ENCODE results near the gene TEX53.

The TEX53 gene

DNA sequence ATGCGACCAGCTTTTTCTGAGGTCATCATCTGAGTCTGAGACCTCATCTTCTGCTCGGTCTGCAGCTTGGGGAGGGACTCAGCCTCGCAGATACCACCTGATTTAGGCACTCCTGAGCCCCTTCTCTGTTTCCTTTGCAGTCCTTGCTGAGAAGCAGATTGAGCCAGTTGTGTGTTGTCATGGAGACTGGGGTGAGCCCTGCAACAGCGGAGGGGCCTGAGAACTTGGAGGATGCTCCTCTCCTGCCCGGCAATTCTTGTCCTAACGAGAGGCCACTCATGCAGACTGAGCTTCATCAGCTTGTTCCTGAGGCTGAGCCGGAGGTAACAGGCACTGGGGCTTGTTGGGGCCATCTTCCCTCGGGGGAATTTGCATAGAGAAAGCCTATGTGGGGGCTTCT lies 19.2 kb downstream of the TEX53 start:
- DNase-seq: no peak

DNA sequence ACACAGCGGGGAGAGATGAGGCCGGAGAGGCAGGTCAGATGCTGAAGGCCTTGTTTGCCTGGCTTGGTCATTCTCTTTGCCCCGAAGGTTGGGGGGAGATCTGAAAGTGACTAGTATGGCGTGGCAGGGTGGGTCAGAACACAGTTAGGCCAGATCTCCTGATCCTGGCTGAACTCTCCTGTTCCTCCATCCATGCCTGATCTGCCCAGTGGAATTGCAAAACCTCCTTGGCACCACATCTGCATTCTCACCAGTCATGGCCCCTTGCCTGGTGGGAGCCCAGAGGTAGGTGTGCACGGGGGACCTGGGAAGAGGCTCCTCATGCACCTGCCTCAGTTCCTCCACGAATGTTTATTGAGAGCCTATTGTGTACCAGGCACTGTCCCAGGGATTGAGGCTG lies 23.2 kb downstream of the TEX53 start:
- DNase-seq: no peak

DNA sequence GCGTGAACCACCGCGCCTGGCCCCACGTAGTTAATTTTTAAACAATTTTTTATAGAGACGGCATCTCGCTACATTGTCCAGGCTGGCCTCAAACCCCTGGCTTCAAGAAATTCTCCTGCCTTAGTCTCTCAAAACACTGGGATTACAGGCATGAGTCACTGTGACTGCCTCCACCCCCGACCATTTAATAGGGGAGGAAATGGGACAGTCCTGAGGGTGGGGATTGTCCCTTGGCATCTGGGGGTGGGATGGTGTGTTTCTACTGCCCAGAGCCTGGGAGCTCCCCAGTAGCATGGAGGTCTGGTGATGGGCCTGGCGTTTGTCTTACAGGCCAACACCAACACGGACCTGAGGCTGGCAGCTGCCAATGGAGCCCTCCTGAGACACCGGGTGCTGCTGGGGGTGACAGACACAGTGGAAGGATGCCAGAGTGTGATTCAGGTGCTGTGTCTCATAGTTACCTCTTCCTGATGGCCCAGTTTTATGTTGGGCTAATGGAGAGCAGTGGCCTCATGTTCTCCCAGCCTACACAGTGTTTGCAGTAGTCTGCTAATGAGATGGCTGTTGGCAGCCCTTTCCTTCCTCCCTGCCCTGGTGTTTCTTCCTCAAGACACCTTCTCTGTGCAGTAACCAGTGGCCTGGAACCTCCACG lies 24.0 kb downstream of the TEX53 start:
- DNase-seq: no peak

DNA sequence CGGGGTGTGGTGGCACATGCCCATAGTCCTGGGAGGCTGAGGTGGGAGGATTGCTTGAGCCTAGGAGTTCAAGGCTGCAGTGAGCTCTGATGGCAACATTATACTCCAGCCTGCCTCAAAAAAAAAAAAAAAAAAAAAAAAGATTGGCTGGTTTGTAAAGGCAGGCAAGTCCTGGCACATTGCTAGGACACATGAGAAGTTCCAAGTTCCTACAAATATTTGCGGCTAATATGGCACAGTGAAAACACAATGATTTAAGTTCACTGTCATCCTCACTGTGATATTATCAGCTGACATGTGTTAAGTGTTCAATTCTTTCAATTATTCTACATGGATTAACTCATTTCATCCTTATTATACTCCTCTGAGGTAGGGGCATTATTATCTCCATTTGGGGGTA lies 26.4 kb downstream of the TEX53 start:
- DNase-seq: no peak

DNA sequence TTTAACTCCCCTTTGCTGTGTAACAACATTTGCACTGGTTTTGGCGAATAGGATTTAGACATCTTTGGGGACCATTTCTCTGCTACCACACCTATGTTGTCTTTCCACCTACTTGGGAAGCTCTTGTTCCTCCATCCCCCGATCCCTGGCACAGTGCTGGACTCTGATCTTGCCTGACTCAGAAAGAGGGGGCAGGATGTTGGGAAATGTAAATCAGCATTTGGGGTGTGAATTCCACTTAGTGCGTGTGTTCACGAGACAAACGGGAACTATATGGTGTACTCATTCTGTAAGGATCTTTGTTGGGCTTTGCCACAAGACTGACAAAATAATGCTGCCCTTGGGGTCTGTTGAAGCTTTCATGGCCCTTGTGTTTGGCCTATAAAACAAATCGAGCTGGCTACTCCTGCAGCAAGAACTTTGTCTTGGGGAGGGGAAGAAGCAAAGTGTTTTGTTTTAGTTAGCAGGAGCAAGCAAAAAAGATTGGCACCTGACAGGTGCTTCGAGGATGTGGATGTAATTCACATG lies 28.0 kb downstream of the TEX53 start:
- no peak for DNase-seq

DNA sequence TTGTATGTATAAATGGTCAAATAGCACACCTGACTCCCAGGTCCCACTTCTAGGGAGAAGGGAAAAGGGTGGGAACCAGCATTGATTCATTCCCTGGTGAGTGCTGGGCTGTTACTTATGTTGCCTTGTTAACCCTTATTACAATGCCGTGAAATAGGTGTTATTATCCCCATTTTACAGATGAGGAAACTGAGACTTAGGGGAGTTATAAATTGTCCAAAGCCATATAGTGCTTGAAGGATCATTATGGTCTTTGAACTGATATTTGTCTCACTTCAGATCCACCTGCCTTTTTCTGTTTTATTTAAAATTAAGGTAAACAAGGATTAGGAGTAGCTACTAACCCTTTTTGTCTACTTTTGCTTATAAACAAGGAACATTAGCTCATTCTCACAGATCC lies 30.1 kb downstream of the TEX53 start:
- DNase-seq: no peak

DNA sequence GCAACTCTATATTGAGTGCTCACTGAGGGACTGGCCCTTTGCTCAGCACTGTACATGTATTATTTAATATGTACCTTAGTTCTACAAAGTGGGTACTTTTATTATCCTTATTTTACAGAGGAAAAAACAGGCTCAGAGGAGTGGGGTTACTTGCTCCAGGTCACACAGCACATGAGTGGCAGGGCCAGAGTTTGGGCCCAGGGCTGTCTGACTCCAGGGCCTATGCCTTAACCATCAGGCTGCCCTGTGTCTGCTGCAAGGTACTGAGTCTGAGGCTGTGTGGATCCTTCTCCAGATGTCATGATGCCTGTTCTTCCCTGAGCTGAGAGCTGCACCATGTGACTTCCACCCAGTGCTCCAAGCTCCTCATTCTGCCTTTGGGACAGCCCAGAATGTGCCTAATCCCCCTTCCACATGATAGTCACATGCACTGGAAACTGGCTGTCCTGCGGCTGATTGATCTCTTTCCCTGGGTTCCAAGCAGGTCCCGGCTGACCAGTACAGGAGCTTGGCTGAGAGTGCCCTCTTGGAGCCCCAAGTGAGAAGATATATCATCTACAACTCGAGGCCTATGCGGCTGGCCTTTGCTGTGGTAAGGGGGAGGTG lies 31.1 kb downstream of the TEX53 start:
- DNase-seq: no peak

DNA sequence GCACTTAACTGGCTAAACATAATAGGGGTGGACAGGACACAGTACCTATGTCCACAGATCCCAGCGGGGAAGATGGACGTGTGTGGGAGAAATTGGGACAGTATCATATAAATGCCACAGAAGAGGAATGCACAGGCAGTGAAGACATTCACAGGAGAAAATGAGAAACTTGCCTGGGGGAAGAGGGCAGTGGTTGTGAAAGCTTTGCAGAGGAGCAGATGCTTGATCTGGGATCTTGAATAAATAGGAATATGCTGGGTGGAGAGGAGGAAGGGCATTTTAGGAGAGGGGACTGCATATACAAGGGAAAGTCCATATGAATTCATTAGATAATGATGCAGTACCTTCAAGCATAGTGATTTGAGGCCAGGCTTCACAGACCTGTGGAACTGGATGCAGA lies 32.9 kb downstream of the TEX53 start:
- no peak for DNase-seq

DNA sequence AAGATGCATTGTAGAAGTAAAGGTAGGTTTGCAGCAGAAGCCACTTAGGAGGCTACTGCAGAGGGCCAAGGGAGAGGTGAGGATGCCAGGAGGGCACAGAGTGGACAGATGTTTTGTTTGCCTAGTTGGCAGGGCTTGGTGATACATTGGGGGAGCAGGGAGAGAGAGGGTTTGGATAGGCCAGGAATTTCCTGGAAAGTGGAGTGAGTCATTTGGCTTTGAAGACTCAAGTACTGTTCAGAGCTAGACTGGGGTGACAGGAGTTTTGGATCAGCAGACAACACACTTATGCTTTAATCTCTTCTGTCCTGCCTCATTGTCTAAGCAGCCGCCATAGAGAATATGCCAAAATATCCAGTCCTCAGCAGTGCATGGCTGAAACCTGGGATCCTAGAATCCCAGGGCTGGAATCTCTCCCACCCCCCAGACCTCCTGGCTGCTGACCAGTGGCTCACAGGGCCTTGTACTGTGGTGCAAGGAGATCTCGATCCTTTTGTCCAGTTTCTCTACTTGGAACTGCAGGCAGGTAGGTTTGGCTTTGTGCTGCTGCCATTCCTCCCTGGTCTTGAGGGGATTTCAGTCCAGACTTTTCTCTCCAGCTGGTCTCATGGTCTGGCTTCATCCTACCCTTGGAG lies 35.5 kb downstream of the TEX53 start:
- DNase-seq: peak; percentile 83

DNA sequence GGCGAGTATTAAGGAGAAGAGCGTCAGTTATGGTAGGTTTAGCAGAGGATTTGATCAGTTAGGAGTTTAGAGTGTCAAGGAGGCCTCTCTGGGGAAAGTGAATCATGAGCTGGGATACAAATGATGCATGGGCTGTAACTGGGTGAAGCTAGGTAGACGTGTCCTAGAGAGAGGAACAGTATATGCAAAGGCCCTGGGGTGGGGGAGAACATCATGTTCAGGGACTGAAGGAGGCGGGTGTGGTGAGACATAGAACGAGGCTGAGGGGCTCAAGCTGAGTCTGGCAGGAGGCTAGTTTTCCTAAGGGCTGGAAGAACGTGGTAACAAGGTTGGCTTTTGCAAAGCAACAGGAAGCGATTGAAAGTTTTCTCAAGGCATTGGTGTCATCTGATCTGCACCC lies 36.0 kb downstream of the TEX53 start:
- no peak for DNase-seq

DNA sequence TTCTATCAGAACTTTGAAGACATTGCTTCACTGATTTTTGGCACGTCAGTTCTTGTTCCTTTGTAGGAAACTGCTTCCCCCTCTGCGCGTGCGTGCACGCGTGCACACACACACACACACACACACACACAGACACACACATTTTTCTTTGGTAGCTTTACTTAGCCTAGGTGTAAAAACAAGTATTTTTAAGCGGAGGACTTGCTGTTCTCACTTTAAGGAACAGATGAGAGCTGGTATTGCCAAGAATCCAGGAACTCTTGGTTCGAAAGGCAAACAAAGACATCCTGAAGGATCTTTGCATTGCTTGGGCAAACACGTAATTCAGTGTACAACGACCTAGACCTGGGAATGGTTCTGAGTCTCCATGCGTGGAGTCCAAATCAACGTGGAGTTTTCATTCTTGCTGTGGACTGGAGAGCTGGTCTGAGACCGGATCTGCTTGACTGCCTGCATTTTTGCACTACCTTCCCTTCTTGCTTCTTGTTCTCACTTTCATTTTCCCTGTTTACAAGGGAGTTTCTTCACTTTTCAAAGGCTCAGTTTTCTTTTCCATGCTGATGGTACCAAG lies 38.3 kb downstream of the TEX53 start:
- DNase-seq: no peak

DNA sequence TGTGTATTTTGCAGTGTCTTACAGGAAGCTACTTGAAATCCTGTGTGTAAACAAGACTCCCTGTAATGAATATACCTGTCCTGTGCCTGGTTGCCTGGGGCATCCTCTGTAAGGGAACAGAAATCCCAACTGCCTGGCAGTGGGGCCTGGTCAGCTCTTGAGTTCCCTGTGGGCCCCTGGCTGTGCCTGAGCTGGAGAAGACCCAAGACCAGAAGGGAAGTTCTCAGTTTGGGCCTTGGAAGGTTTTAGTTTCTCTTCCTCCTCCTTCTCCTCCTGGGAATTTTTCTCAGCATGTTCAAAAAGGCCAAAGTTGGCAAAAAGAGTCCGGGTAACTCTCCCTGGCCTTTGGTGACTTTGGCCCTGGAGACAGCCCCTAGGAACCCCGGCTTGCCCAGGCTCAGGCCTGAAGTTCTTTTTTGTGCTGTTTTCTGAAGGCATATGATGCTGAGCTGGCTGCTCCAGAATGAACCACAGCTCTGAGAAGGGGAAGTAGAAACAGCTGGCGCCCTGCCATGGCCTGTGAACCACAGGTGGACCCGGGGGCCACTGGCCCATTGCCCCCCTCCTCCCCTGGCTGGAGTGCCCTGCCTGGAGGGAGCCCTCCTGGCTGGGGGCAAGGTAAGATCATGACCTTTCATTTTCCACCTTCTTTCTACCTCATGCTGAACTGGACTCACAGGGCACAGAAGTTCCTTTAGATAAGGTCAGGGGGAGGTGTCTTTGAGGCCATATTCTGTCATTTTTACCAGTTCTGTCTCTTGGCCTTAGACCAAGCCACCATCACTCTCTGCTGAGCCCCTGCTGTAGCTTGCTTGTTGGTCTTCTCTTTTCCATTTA lies 40.7 kb downstream of the TEX53 start:
- DNase-seq: no peak

DNA sequence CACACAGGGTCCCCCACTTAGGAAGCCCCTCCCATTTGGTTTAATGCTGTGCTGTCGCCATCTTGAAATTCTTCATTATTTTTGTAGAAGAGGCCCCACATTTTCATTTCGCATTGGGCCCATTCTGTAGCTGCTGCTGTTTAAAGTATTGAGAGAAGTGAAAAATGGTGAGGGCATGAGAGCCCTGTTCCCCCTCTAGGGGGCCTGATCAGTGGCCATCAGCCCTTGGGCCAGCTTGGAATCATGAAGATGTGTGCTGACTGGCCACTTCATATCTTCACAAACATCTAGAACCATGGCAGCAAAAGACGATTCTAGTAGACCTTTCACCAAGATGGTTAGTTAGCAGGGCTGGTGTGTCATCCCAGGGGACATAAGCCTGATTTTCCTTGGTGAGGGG lies 43.2 kb downstream of the TEX53 start:
- no peak for DNase-seq

DNA sequence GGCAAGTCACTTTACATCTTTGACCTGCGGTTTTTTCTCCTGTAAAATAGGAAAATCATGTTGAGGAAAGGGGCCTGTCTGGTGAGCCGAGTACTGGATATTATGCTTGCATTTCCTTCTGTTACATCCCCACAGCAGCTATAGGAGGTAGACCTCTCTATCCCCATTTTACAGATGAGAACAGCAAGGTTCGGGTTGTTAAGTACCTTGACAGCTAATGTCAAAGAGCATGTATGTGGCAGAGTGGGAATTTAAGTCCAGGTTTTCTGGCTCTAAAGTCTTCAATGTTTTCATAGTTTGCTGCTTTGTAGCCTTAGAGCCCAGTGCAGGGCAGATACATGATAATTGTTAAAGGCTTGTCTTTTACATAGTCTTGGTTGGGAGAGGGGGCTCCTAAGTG lies 43.7 kb downstream of the TEX53 start:
- no peak for DNase-seq

DNA sequence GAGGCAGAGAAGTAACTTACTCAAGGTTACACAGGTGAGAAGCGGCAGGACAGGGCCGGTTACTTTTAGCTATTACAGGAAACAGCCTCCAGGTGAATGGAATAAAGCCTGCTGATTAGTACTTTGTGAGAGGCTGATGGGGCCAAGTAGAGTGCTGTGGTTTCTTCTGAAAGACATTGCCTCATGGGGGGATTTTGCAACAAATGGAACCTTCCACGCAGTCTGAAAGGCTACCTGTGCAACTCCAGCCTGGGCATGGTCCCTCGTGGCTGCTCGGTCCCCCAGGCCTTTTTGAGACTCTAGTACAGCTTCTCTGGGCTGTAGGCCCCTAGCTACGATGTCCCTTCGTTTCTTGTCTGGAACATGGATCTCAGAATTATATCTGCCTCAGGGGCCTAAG lies 44.5 kb downstream of the TEX53 start:
- DNase-seq: no peak

DNA sequence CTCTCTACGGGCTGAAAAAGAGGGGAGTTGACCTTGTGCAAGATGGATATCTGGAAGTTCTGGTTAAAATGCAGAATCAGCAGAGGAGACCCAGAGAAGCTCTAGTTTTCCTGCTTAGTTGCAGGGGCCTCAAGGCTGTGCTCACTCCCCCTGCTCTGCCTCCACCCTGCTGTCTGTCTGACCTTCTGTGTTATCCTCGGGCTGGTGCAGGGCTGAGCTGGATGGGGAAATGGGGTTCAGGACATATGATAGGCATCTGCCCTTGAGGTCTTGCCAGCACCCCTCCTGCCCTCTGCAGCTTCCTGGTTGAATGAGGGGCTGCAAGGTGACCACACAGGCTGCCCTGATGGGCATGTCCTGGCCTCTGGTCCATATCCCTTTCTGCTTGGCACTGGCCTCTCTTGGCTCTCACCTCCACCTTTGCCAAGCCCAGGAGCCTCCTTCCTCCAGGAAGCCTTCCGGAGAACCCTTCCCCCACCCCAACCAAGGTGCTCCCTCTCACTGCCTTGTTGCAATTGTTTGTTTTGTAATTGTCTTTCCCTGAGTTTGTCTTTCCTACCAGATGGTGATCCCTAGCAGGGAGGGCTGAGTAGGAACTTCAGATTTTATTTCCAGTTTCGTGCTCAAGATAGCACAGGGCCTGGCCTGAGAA lies 45.2 kb downstream of the TEX53 start:
- no peak for DNase-seq

DNA sequence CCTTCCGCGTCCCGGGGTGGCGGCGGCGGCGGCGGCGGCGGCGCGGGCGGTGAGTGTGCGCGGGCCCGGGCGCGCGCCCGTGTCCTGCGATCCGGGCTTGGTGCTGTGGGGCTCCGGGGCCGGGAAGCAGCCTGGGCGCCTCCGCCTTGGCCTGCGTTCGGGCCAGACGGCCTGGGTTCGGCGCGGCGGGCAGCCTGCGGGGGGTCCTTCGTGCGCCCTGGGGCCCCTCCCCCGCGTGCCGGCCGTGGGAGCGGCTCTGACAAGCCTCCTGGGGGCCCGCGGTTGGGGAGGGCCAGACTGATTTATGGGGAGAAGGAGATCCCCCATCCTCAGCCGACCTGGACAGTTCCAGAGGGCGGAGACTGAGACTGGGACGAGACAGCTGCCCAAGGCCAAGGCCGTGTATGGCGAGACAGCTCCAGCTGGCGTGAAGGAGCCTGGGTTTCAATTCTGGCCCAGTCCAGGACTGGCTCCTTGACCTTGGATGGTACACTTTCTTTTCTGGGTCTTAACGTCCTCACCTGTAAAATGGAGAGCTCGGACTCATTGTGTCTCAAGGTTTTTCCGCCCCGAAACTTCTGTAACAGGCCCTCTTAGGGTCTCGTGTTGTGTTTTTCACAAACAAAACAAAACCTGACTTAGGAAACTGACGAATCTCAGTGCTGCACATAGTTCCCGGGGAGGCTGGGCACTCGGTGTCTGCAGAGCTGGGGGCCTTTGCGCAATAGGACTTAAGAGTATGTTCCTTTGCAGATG lies 45.9 kb downstream of the TEX53 start:
- peak; percentile 65 for DNase-seq

DNA sequence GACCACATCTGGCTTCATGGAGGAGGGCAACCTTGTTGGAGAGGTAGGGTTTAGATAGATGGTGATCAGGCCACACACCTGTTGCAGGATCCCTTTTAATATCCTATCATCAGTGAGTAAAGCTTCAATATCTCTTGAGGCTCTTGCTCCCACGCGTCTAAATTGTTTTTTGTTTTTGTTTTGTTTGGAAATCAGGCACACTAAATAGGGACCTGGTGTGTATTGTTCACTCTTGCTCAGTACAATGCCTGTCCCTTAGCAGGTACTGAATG lies 49.1 kb downstream of the TEX53 start:
- DNase-seq: no peak

DNA sequence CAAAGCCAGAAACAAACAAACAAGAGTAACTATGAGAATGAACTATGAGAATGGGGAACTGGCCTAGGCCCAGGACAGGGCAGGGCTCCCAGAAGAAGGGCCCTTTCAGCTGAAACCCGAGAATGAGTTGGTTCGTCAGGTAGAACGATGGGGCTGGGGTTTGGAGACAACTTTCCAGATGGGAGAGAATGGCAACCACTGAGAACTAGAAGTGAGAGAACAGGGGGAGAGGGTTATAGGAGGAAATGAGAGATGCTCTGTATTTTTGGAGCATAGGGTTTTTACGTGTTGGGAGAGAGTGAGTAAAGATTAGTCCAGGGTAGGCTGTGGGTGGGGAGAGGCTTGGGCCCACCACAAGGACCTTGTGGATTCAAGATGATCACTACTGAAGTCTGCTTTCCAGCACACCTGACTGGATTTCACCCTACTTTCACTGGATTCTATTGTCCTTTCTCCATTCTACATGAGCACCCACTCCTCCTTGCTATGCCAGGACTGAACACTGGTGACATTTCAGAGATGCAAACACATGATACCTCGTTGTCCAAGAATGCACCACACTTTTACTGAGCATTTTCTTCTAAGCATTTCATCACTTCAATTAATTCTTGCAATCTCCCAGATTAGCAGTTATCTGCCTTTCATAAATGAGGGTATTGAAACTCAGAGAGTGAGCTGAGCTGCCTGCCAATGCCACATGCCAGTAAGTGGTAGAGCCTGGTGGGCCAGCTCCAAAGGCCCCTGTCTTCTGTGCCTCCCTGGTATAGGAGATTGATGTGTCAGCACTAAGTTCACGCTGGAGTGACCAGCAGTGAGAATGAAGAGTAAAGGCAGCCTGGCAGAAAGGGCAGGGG lies 49.7 kb downstream of the TEX53 start:
- no peak for DNase-seq

DNA sequence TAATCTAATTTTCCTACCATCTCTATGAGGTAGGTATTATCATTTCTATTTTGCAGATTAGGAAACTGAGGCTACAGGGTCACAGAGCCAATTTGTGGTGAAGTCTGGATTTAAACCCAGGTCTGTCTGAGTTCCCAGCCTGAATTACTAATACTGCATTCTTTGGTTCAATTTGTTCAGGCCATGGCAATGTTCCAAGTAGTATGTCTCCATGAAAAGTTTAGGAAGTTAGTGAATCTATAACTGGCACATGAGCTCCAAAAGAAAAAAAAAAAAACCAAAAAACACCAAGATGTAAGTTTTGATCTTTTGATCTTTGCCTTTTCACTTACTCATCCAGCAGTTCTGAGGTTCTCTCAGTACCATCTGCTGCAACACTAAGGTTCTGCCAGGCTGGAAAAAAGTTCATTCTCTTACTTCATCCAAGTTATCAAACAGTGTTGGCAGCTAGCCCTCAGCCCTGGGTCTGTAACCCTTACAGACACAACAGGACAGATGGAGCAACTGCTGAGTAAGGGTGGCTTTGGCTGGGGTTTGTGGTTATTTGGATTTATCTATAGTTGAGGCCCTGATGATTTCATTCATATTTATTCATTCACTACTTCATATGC lies 50.9 kb downstream of the TEX53 start:
- peak; percentile 38 for DNase-seq

Data from fibroblast of skin of back (primary cell).